MM.1S (cell line): ENCODE measurements around the gene KCNJ5.

Experiments
- CTCF ChIP-seq: fragments of 300-600 bp; sonication (generic); IDR thresholded peaks from 2 replicates; pipeline ENCODE4 v1.5.1; 2016; ENCODE audit warnings: antibody characterized with exemption, low read length, mixed read lengths
- EZH2phosphoT487 ChIP-seq: fragments of 300-600 bp; sonication (generic); IDR thresholded peaks from 2 replicates; pipeline ENCODE4 v1.6.1; 2018; ENCODE audit warnings: antibody characterized with exemption, low read length

GRCh38 chr11:128892866-128893565, 1.9 kb downstream of the KCNJ5 start:
- TF ChIP-seq CTCF: no peak
- no peak for TF ChIP-seq EZH2phosphoT487
